ENCODE measurements around the gene MED16.
"Not testable (repeated sequence)": the region's sequence is repeated elsewhere in the genome, so short reads cannot be mapped to it uniquely, and the experiment has no call there.

The MED16 gene

DNA sequence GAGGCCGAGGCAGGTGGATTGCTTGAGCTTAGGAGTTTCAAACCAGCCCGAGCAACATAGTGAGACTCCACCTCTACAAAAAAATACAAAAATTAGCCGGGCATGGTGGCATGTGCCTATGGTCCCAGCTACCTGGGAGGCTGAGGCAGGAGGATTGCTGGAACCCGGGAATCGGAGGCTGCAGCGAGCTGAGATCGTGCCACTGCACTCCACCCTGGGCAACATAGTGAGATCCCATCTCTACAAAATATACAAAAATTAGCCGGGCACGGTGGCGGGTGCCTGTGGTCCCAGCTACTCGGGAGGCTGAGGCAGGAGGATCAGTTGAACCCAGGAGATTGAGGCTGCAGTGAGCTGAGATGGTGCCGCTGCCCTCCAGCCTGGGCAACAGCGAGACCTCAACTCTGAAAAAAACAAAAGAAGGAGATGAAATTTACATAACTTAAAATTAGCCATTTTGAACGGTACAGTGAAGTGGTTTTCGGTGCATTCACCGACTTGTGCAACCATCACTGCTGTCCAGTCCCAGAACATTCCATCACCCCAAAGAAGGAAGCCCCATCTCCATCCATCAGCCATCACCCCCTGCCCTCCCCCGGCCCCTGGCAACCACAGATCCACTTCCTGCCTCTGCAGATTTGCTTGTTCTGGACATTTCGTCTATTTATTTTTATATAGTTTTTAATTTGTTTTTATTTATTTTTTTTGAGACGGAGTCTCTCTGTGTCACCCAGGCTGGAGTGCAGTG lies 66.9 kb downstream of the MED16 start:
- in situ Hi-C loops (cut with HindIII; ENCODE audit: low pct_ligation_motif_present, low pct_unique_long_range_greater_than_20kb, low sequenced_read_pairs): no loop called here
- DNase-seq: no peak

DNA sequence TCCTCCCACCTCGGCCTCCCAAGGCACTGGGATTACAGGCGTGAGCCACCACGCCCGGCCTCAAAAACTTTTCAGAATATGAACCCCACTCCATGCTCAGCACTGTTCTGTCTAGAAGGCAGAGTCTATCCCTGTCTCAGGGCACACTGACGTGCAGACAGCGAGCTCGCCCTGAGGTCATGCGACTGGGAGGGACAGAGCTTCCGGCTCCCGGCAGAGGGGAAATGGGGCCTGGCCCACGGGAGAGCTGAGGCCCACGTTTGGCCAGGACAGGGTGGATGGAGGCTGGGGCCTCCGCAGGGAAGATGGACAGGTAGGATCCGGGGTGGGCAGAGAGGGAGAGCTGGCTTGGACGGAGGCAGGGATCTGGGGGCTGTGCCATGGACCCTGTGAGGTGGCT lies 68.1 kb downstream of the MED16 start:
- no peak for DNase-seq
- in situ Hi-C loops (cut with HindIII; ENCODE audit: low pct_ligation_motif_present, low pct_unique_long_range_greater_than_20kb, low sequenced_read_pairs): no loop called here

DNA sequence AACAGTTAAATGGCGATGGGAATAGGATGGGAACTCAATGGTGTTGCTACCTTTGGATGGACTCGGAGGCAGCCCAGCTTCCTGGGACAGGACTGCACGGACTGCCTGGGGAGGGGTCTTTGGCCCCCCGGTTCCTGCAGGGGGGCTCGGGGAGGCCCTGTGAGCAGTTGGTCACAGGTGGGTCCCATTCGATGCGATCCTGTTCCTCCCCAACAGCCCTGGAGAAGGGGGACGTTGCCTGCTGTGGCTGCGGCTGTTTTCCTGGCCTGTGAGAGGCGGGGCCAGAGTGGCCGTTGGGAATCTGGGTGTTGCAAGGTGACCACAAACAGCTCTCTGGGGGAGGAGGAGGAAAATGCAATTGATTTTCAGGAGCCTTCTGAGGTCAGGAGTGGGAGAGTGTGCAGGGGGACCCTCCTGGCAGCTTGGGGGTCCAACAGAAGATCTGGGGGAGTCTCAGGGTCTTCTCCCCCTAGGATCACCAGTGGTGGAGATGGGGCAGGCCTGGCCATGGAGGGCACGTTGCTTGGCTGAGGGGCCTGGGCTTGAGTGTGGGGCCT lies 69.3 kb downstream of the MED16 start:
- DNase-seq: no peak
- in situ Hi-C loops (cut with HindIII; ENCODE audit: low pct_ligation_motif_present, low pct_unique_long_range_greater_than_20kb, low sequenced_read_pairs): no loop called here

DNA sequence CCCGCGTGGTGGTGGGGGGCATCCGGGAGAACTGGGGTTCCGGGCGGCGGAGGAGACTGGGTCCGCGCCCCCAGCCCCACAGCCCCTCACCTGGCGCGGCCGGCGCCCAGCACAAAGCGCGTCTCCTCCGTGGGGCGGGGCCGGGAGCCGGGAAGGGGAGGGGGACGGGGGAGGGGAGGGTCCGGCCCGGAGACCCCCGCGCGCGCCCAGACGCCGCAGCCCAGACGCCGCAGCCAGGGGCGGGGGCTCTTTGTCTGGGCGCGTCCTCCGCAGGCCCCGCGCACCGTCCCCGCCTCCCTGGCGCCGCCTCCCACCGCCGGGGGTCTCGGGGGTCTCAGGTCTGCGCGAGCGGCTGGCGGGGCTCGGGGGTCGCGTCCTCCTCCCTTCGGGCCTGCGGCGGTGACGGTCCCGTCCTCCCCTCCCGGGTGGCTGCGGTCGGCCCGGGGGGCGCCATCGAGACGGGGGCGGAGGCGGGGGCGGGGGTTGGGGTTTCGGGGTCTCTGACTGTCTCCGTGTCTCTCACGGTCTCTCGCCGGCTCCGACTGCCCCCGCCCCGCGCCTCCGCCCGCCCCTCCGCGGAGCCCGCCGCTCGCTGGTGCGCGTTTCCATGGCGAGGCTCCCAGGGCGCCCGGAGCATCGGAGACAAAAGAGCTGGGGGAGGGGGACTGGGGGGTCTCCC lies 71.0 kb downstream of the MED16 start, which contains the start of gene PLPPR3:
TSS of gene PLPPR3 (minus strand) at position 131 of the 679 bp plus-strand sequence. CDS start 396 bp downstream, outside the sequence.
- DNase-seq: no peak
- in situ Hi-C loops (cut with HindIII; ENCODE audit: low pct_ligation_motif_present, low pct_unique_long_range_greater_than_20kb, low sequenced_read_pairs): no loop called here

- in situ Hi-C loops (cut with HindIII; ENCODE audit: low pct_ligation_motif_present, low pct_unique_long_range_greater_than_20kb, low sequenced_read_pairs): no loop called here
- DNase-seq: no peak
Observed at GRCh38 chr19:821231-821824, 71.7 kb downstream of the MED16 start.

DNA sequence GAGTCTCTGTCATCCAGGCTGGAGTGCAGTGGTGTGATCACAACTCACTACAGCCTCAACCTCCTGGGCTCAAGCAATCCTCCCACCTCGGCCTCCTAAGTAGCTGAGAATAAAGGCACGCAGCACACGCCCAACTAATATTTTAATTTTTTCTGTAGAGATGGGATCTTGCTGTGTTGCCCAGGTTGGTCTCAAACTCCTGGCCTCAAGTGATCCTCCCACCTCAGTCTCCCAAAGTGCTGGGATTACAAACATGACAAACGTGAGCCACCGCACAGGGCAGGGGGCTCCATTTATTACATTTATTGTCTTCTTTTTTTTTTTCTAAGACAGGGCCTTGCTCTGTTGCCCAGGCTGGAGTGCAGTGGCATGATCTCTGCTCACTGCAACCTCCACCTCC lies 72.8 kb downstream of the MED16 start:
- DNase-seq; in situ Hi-C loops (cut with HindIII; ENCODE audit: low pct_ligation_motif_present, low pct_unique_long_range_greater_than_20kb, low sequenced_read_pairs): not testable (repeated sequence)

Measured in ACHN (cell line).